ENCODE results near the gene ZNF831.

The ZNF831 gene

DNA sequence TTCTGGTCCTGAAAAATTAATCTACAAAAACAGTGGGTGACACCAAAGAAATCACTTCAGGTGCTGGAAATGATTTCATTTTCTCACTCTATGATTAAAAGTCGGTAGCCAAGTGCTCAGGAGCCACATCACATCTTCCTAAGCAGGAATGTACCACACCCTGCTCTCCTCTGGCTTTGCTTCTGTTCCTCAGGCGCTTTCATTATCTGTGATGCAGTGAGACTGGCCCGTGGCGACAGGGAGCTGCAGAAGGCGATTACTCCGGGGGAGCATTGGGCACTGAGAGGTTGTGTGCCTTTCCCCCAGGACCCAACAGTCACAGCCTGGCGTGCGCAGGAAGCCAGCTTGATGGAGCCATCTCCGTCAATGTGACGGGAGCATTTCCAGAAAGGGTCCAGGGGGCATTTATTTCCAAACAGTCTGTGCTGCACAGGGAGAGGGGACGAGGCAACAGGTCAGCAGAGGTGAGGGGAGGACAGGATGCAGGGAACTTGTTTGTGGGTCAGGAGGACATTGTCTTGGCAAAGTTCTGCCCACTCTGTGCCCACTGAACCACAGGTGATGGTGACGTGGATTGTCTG, 5.6 kb upstream of the ZNF831 start:
- DNase-seq = no peak

DNA sequence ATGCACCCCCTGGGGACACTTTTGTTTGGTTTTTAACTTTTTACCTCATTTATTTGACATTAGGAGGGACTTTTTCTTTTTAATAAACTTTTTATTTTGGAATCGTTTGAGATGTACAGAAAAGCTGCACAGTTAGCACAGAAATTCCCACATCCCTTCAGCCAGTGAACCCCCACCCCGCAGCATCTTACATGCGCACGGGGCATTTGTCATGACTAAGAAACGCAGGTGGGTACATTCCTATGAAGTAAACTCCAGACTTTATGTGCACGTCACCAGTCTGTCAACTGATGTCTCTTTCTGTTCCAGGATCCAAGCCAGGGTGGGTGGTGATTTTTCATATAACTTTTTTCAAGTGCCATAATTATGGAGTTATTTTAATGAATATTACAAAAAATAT, 4.9 kb upstream of the ZNF831 start:
- DNase-seq = no peak

DNA sequence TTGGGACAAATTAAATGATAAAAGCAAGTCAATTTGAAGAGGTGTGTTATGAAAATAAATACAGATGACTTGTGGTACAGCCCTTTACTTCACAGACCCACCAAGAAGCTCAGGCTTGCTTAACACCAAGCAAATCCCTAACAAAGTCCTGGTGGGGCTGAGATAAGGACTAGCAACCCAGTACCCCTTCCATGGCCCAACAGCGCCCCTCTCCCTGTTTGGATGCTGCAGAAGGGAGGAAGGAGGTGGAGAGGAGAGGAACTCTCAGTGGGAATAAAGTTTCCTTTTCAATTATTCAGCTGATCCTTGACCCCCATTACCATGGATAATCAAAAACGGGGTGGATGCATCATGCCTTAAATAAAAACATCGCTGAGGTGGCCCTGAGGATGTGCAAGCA, 4.5 kb upstream of the ZNF831 start:
- DNase-seq = peak; percentile 70

DNA sequence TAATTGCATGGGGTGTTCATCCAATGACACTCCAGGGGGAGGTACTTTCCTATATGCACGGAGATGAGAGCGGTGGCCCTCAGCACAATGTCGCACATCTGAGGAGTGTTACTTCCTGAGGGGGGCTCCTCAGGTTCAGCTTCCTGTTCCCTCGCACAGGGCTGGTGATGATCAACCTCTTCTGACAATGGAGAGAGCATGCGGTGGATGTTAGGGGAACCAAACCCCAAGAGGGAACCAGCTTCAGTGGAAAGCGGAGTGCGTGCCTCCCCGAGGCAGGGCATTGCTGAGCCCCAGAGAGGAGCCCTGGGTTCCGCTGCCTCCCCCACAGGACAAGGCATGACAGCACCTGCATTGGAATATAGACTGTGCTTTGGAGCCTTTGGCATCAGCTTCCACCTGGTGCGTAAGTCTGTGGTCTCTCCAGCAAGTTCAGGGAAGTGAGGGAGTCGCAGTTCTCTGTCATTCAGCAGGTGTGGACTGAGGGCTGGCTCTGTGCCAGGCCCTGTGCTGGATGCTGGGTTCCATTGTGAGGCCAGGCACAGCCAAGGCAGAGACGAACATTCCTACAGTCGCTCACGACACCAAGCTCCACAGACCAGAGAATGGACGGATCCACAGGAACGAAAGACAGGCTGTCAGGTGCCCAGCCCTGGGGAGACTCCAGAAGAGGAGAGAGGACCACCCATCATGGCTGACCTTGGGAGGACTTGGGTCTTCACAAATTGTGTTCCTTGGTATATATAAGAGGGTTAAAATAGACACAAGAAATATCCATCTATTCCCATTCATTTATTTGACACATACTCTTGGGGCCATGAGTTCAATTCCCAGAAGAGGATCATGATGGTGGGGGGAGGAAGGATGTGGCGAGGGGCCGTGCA, 3.9 kb upstream of the ZNF831 start:
- peak; percentile 14 for DNase-seq

DNA sequence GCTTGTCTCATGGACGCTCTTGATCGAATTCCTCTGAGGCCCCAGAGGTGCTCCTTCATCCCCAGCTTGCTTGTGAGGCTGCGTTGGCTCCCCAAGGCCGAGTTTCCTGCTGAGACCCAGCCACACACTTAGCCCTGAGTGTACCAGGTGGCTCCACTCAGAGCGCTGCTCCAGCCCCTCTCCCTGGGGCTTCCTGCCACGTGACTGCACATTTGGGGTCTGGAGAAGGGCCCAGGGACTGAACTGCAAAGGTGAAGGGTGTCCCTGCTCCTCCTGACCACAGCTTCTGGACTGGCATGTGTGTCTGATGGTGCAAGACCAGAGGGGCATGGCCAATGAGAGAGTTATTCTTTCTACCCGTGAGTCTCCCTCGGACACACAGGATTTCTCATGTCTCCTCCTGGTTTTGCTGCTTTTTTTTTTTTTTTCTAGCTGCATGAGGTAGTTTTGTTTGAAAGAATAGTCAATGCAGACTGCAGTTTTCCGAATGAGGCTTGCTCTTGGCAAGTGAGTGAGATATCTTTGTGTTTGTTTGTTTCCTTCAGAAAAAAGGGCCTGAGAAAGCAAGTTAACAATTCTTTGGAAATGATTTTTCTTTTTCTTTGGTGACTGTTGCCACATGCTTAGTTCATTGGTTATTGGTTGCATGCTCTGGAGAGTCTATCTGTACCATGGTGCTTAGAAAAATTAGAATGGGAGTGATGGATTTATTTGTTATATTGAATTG, 3.1 kb upstream of the ZNF831 start:
- DNase-seq = no peak

DNA sequence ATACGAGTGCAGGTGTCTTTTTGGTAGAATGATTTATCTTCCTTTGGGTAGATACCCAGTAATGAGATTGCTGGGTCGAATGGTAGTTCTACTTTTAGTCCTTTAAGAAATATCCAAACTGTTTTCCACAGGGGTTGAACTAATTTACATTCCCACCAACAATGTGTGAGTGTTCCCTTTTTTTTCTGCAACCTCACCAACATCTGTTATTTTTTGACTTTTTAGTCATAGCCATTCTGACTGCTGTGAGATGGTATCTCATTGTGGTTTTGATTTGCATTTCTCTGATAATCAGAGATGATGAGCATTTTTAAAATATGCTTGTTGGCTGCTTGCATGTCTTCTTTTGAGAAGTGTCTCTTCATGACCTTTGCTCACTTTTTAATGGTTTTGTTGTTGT, 1.9 kb upstream of the ZNF831 start:
- no peak for DNase-seq

DNA sequence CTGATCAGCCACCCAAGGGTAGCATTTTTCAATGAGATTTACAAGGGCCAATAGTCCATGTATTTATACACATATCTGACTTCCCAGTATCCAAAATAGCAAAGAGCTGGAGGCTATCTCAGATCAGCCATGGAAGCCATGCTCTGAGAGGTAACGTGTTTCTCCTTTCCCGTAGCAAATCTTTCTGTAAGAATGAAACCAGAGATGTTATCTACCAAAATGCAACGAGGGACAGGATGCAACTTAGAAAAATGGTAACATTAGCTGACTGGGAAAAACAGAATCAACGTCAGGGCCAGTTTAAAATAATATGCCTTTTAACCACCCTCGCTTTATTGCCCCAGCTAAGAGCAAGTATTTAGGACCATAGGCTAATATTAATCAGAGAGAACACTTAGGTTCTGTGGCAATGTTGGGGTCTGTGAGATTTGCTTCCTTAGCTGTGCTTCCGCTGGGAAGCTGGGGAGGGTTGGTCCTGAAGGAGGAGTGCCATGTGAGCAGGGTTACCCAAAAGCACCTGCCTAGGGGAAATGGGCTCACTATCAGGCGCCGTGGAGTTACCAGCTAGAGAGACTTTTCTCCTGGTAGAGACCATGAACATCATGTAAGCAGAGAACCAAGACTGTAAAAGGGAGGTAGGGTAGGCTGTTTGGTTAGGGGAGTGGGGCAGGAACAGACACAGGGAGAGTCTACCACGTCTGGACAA, 1.2 kb downstream of the ZNF831 start:
- DNase-seq = no peak

DNA sequence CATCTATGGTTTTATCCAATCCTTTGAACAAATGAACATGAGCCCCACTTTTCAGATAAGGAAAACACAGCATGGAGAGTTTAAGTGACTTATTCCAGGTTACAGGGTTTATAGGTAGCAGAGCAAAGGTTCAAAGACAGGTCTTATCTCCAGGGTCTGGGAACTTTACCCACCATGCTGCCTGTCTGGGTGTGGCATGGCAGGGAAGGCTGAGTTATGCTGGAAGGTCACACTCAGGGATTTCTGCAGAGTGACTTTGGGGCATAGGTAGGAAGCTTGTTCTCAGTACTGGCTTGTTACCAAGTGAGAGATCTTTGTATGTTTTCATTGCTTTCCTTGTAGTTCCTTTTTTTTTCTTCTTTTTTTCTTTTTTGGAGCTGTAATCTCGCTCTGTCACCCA, 1.8 kb downstream of the ZNF831 start:
- no peak for DNase-seq

DNA sequence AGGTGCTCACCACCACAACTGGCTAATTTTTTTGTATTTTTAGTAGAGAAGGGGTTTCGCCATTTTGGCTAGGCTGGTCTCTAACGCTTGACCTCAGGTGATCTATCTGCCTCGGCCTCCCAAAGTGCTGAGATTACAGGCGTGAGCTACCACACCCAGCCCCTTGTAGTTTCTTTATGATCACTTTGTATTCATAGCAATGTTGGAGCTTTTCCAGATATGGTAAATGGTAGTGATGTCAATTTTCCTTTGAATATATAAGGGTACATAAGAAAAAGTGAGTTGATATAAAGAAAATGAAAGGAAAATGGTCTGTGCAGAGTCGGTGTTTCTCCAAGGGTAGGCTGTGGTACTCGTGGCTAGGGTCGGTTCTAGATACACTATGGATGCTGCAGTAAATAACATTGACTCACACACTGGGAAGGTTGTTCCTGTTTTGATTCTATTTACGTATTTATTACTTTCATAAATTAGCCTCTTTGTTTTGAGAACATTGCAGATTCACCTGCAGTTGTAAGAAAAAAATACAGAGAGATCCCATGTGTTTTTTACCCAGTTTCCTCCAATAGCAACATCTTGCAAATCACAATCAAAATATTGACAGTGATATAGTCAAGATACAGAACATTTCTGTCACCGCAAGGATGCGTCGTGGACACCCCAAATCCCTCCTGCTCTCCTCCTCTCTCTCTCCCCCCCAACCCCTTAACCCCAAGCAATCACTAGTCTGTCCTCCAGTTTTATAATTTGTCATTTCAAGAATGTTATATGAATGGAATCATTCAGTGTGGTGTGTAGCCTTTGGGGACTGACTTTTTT, 2.5 kb downstream of the ZNF831 start:
- no peak for DNase-seq

DNA sequence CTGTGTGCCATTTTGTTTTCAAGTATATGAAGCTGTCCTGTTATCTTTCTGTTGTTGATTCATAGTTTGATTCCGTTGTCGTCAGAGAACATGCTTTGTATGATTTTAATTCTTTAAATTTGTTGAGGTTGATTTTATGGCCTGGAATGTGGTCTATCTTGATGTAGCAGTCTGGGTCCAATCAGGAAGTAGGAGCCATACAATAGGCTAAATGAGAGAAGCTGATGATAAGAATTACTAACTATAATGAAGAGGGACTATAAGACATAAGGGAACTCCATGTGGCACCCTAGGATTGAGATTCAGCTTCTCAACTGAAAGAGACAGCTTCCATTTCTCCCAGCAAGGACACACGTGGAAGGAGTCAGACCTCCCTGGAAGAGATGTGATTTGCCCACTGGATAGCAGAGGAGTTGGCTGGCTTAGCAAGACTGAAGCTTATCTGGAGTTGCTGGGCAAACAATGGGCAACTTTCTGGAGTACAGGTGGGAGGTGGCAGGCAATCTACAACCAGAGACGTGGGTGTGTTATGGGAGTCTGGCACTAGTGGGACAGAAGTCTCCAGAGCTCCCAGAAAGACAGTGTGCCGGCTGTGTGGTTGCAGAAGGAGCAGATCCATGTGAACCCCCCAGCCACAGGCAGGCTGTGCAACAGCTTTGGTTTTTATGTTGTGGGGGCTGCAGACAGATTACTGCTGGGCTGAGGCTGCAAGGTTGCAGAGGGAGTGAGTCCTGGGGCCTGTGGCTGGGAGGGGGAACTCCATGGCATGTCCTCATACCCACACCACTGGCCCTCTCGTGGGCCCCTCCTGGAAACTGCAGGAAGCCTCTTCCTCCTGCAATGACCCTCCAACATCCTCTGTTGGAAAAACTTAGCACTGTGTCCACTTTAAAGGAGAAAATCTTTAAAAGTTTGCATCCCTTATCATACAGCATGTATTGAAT, 7.1 kb downstream of the ZNF831 start:
- DNase-seq = no peak

DNA sequence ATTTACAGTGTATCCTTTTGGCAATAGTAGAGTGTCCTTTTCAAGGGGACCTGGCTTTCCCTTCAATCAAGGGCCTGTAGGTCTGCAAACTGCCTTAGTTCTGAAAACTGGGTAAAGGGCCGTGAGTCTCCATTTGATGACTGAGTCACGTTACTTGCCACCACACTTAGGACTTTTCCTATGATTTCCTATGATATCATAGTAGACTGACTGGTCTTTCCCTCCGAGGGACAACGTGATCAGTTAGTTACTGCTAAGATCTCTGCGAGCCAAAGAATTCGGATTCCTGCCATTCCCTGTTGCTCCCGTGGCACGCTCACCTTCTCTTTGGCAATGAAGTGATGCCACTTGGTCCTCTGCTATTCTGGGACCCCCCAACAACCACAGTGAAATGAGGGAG, 8.4 kb downstream of the ZNF831 start:
- no peak for DNase-seq

DNA sequence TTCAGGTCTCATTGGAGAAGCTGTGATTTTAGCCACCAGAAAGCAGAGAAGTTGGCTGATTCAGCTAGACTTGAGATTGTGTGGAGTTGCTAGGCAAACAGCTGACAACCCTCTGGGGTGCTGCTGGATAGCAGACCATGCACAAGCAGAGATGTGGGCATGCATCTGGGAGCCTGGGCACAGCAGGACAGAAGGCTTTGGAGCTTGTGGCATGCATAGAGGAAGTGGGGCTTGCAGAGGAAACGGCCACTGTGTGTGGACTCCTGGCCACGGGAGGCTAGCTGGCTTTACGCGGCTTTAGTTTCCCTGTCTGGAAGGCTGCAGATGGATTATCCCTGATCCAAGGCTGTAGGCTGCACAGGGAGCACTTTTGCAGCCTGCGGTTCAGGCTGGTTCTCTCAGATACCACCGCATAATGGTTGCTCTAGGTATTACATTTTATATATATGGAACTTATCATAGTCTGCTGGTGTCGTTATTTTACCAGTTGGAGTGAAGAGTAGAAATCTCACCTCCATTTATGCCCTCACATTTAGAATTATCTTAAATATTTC, 10.4 kb downstream of the ZNF831 start:
- peak; percentile 66 for DNase-seq

DNA sequence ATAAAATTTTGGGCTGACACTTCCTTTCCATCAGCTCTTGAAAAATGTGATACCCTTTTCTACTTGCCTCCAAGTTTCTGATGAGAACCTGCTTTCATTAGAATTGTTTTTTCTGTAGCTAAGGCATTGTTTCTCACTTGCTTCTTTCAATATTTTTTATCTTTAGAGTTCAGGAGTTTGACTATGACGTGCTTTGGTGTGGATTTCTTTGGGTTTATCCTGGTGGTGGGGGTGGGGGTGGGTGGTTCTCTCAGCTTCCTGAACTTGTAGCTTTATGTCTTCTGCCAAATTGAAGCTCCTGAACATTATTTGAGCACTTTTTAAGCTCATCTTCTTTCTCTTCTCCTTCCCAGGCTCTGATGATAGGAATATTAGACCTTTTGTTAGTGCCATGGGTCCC, 11.4 kb downstream of the ZNF831 start:
- no peak for DNase-seq

DNA sequence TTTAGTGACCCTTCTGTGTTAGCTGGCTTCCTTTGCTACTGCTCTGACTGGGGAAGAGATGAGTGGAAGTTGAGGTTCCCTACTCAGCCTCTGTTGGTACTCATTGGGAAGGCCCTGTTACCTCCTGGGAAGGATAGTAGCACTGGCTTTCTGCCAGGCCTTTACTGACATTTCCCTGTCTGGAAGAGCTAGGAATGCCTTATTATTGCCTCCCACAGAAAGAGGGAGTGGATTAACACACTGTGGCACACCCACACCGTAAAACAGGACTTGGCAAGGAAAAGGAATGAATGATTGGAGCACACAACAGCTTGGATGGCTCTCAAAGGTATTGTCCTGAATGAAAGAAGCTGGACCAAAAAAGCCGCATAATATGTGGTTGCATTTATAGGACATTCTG, 12.2 kb downstream of the ZNF831 start:
- DNase-seq = no peak

DNA sequence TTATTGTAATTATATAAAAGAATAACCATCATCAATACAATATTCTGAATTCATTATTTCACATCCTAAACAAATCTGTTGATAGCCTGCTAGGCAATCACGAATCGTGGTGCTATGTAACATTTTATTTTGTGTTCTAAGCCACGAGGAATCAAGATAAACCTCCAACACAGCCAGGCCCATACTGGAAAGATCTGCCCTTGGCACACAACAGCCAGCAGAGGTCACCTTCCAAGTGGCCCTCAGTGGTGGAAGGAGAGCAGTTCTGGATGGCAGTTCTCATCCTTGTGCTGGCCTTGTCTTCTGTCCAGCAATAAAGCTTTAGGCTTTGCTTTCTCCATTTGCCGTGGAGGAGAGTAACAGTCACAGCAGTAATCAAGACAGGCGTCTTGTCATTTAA, 13.2 kb downstream of the ZNF831 start:
- no peak for DNase-seq

DNA sequence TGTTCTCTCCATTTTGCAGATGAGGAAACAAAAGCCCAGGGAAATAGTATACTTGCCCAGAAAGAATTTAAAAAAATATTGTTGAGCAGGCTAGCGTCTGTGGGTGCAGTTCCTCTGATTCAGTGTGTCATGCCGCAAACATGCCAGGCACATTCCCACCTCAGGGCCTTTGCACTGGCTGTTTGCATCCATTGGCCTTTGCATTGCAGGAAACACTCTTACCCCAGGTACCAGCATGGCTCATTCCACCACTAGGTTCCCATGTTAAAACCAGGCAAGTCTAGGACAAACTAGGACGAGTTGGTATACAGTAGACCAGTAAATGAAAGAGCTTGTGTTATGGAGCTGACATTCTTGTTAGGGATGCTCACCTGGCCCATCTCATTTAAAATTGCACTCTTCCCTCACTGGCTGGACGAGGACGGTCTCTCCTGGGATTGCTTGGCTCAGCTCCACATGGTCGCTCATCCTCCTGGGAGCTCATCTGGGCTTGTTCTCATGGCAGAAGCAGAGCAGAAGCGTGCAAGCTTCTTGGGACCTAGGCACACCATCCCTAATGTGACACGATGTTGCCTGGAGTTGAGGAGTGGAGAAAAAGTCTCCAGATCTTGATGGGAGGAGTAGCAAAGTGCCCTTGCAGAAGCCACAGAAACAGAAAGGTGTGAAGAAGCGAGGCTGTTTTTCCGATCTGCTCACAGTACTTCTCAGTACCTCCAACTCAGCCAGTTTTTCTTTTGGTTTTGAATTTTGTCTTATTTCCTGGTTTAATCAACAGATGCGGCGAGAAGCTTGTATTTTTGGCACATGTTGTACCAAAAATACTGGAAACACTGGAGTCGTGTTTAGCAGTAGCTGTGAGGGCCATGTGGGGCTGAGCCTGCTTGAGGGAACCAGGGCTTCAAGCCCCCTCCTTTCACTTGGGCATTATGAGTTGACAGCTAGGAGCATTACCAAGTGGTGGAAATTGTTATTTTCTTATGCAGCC, 13.9 kb downstream of the ZNF831 start:
- DNase-seq = no peak

DNA sequence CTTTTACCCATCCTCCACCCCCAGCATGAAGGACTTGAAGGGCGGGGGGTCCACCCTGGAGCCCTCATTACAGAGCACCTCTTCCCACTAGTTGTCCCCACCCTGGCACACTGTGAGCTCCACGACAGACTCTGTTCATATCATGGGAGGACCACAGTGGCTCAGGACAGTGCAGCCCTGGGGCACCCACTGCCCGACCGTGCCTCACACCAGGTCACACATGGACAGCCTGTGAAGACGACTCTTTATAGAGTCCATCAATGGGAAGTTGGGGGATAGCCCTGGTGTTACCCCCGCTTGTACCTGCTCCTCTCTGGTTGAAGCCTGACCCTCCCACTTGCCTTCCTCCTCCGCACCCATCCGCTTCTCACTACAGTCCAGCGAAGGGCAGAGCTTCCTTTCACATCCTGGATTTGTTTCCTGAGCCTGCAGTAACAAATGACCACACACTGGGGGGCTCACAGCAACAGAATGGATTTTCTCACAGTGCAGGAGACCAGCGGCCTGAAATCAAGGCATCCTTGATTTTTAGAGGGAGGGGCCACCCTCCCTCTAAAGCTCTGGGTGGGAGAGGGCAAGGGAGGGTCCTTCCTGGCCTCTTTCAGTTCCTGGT, 15.5 kb downstream of the ZNF831 start:
- DNase-seq = no peak

DNA sequence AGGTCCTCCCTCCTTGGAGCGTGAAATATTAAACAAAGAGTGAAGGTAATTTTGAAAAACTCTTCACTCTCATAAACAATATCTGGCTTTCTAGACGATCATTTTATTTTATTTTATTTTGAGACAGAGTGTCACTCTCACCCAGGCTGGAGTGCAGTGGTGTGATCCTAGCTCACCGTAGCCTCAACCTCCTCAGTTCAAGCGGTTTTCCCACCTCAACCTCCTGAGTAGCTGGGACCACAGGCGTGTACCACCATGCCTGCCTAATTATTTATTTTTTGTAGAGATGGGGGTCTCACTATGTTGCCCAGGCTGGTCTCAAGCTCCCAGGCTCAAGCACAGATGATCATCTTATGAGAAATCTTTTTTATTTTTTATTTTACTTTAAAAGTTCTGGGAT, 16.4 kb downstream of the ZNF831 start:
- DNase-seq = no peak

DNA sequence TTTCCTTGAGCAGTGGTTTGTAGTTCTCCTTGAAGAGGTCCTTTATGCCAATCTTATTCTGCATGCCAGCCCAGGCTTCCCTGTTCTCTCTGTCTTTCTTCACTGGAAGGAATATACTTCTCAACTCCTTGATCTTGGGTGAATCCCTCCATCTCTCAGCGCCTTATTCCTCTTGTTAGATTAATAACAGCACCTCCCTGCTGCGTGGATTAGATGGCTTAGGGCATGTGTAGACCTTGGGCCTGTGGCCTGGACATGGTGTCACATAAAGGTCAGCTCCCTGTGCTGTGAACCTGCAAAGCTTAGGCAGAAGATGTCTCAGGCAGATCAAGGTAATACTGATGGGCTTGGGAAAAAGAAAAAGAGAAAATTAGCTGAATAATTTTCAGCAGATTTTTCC, 18.3 kb downstream of the ZNF831 start:
- DNase-seq = no peak

Measured in NCI-H82 (cell line).